Measurements from ENCODE around the gene GALNT7. TPM values are rescaled to one million over a fixed set of nuclear protein-coding genes. Genes with fewer than 3 reads are reported as not detected.

The GALNT7 gene
- total and polyA plus RNA-seq, 8 donors = 10.7 to 94.5 (median 37.9) TPM

DNA sequence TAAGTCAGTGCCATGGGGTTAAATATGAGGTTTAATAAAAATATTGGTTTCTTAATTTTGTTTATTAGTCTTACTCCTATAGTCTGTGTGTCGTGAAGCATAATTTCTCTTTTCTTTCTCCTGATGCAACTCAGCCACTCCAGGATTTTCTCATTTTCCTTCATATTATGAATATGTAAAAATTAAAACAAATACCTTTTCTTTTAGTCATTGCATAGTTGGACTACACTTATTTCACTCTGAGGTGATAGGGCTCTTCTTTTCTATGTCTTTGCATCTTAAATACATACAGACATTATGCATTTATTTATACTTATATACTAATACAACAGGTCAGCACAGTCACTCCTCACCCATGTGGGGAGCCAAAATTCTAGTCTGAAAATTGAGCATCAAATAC lies 19.1 kb downstream of the GALNT7 start:
- WGBS, 5 donors = 84 to 93% (median 86%) methylated on average over 1 of the region's 1 CpG
- Histone ChIP-seq H3K4me1 (peaks cover 20 to 65% (median 42%) of the 10 kb centered on the region in 4 donors), H3K9me3 (no peaks in the 10 kb centered on the region), H3K4me3 (no peak overlapping the region), H3K27me3 (no peaks in the 10 kb centered on the region), H3K36me3 (no peaks in the 10 kb centered on the region), H3K27ac (peak overlapping the region in 1 of 5 donors; percentile 83)
- intact Hi-C loops (cut with DNase I; ENCODE audit: low total_unique reads) = no loop called here
- no peak for DNase-seq
- TF ChIP-seq, protein P1, sequence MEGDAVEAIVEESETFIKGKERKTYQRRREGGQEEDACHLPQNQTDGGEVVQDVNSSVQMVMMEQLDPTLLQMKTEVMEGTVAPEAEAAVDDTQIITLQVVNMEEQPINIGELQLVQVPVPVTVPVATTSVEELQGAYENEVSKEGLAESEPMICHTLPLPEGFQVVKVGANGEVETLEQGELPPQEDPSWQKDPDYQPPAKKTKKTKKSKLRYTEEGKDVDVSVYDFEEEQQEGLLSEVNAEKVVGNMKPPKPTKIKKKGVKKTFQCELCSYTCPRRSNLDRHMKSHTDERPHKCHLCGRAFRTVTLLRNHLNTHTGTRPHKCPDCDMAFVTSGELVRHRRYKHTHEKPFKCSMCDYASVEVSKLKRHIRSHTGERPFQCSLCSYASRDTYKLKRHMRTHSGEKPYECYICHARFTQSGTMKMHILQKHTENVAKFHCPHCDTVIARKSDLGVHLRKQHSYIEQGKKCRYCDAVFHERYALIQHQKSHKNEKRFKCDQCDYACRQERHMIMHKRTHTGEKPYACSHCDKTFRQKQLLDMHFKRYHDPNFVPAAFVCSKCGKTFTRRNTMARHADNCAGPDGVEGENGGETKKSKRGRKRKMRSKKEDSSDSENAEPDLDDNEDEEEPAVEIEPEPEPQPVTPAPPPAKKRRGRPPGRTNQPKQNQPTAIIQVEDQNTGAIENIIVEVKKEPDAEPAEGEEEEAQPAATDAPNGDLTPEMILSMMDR (IDR thresholded peaks at IDR 0.05) = no peak
- no peak for TF ChIP-seq POLR2AphosphoS5 (IDR thresholded peaks at IDR 0.05)
- TF ChIP-seq EP300 (IDR thresholded peaks at IDR 0.05) = no peak
- no peak for TF ChIP-seq POLR2A (IDR thresholded peaks at IDR 0.05)

DNA sequence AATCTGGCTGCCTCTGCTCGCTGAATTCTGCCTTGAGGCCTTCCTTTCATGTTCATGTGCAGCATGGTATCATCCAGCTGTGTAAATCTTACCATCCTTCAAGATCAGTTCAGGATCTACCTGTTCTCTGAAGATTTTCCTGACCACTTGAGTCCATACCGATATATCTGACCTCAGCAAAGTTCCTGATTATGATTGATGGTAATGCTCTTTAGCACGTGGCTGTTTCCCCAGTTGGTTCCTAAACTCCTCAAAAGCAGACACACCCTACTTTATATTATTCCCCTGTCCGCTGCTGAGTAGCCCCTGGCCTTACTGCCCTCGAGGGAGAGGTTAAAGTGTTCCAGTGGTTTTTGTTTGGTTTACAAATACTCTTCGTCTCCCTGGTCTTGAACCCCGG lies 20.0 kb downstream of the GALNT7 start:
- intact Hi-C loops (cut with DNase I; ENCODE audit: low total_unique reads) = no loop called here
- 50 to 67% (median 57%) methylated on average over 7 of the region's 7 CpGs for WGBS, 5 donors
- Histone ChIP-seq H3K4me1 (peaks cover 20 to 72% (median 45%) of the 10 kb centered on the region in 4 donors), H3K27me3 (no peaks in the 10 kb centered on the region), H3K9me3 (no peaks in the 10 kb centered on the region), H3K27ac (peak overlapping the region in 1 of 5 donors; percentile 83), H3K4me3 (no peak overlapping the region), H3K36me3 (no peaks in the 10 kb centered on the region)
- TF ChIP-seq POLR2A (IDR thresholded peaks at IDR 0.05) (no peak), POLR2AphosphoS5 (IDR thresholded peaks at IDR 0.05) (no peak), EP300 (IDR thresholded peaks at IDR 0.05) (no peak)
- TF ChIP-seq, protein P1 (IDR thresholded peaks at IDR 0.05) = no peak
- DNase-seq = no peak

DNA sequence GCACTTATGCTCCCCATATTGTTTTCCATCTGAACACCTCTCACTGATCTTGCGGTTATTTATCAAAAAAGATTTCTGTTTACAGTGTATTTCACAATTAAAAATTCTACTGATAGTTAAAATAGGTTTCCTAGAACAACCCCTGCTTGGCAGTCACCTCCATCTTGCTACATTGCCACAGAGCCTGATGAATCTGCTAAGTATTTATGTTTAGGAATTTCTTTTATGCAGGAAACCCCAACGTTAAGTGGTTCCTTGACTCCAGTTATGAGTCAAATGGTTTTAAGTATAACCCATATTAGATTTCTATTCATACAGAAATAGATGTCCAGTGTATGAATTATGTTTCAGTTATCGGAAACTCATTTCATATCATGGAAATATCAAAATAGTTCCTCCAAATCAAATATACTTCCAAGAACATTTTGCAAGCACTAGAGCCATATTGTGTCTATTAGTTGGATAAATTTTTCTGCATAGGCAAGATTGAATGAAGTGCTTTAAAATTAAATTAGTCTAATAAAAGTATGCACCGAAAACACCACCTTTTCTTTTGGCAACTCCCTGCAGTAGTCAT lies 20.6 kb downstream of the GALNT7 start:
- peak overlapping the region in 1 of 5 donors; percentile 83 for H3K27ac ChIP-seq
- no peaks in the 10 kb centered on the region for H3K27me3 ChIP-seq
- WGBS, 5 donors = 75 to 90% (median 82%) methylated on average over 4 of the region's 4 CpGs
- no peaks in the 10 kb centered on the region for H3K36me3 ChIP-seq
- no peak for DNase-seq
- peaks cover 20 to 75% (median 46%) of the 10 kb centered on the region in 4 donors for H3K4me1 ChIP-seq
- no peak overlapping the region for H3K4me3 ChIP-seq
- TF ChIP-seq EP300 (IDR thresholded peaks at IDR 0.05) (no peak), POLR2AphosphoS5 (IDR thresholded peaks at IDR 0.05) (no peak), POLR2A (IDR thresholded peaks at IDR 0.05) (no peak)
- TF ChIP-seq, protein P1 (IDR thresholded peaks at IDR 0.05) = no peak
- H3K9me3 ChIP-seq = no peaks in the 10 kb centered on the region
- intact Hi-C loops (cut with DNase I; ENCODE audit: low total_unique reads) = no loop called here

DNA sequence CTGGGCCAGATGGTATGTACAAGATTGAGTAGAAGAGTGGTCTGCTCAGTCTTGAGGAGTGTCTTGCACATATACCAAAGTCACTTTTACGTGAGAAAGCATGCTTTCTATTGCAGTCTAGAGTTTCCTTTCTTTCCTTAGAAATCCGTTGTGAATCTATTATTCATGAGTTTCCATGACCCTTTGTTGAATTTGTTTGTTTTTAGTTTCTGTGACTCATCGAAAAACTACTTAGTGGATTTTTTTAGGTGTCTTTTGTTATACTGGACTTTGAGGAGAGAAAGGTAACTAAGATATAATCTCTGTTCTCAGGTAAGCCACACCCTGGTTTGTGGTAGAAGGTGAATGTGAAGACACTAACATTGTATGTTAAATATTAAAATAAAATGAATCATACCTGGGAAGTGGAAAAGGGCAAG lies 23.0 kb downstream of the GALNT7 start:
- intact Hi-C loops (cut with DNase I; ENCODE audit: low total_unique reads) = no loop called here
- H3K36me3 ChIP-seq = no peaks in the 10 kb centered on the region
- H3K27ac ChIP-seq = peak overlapping the region in 4 of 5 donors; percentile 11 to 61 (median 50)
- H3K27me3 ChIP-seq = no peaks in the 10 kb centered on the region
- no peak overlapping the region for H3K4me3 ChIP-seq
- TF ChIP-seq EP300 (IDR thresholded peaks at IDR 0.05) (no peak), POLR2A (IDR thresholded peaks at IDR 0.05) (no peak), POLR2AphosphoS5 (IDR thresholded peaks at IDR 0.05) (no peak)
- TF ChIP-seq, protein P1 (IDR thresholded peaks at IDR 0.05) = no peak
- peaks cover 12 to 72% (median 39%) of the 10 kb centered on the region in 4 donors for H3K4me1 ChIP-seq
- DNase-seq = peak in 1 of 2 donors; percentile 47
- 28 to 41% (median 38%) methylated on average over 3 of the region's 3 CpGs for WGBS, 5 donors
- H3K9me3 ChIP-seq = no peaks in the 10 kb centered on the region
